ENCODE results near the gene DMRT3.

Gene DMRT3

GRCh38 chr9:952546-952945, 23.9 kb upstream of the DMRT3 start:
- no peak overlapping the region for H3K9ac ChIP-seq (ENCODE audit: low read length)
- peaks cover 0 to 11% of the 10 kb centered on the region in 2 donors for H3K27me3 ChIP-seq (ENCODE audit: control insufficient read depth in 1 of 2, insufficient read depth in 2 of 2, low read length in 2 of 2)
- H3K4me3 ChIP-seq (ENCODE audit: low read depth in 1 of 2, low read length in 2 of 2): no peak overlapping the region
- no peaks in the 10 kb centered on the region for H3K4me1 ChIP-seq (ENCODE audit: insufficient read depth, low read length)
- H3K9me3 ChIP-seq (ENCODE audit: low read length): peaks cover 5% of the 10 kb centered on the region
- no peak overlapping the region for H3K27ac ChIP-seq (ENCODE audit: low read depth, low read length)
- H3K36me3 ChIP-seq (ENCODE audit: insufficient read depth, low read length): no peaks in the 10 kb centered on the region

- Histone ChIP-seq H3K27me3 (ENCODE audit: control insufficient read depth in 1 of 2, insufficient read depth in 2 of 2, low read length in 2 of 2) (peaks cover 0 to 4% of the 10 kb centered on the region in 2 donors), H3K9me3 (ENCODE audit: low read length) (no peaks in the 10 kb centered on the region), H3K27ac (ENCODE audit: low read depth, low read length) (no peak overlapping the region), H3K36me3 (ENCODE audit: insufficient read depth, low read length) (no peaks in the 10 kb centered on the region), H3K4me3 (ENCODE audit: low read depth in 1 of 2, low read length in 2 of 2) (no peak overlapping the region), H3K4me1 (ENCODE audit: insufficient read depth, low read length) (no peaks in the 10 kb centered on the region), H3K9ac (ENCODE audit: low read length) (no peak overlapping the region)
These were observed 17.4 kb upstream of the DMRT3 start for GRCh38 chr9:959105-959504.

DNA sequence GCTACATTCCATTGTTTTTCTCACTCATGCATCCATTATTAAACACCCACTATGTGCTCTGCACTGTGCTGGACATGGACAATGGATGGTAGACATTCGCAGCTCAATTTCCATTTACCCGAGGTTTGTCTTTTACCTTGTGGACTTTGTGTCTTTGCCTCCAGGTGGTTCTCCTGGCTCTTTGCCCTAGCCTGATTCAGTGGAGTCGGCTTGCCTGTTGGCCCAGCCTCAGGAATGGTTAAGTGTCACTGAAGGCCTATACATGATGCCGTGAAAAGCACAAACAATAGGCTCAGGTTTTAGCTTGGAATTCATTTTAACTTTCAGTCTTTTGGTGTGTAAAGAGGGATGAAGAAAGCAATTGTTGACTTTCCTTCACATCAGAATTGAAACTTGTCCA, 16.5 kb upstream of the DMRT3 start:
- Histone ChIP-seq H3K4me3 (ENCODE audit: low read depth in 1 of 2, low read length in 2 of 2) (no peak overlapping the region), H3K9ac (ENCODE audit: low read length) (no peak overlapping the region), H3K4me1 (ENCODE audit: insufficient read depth, low read length) (no peaks in the 10 kb centered on the region), H3K27me3 (ENCODE audit: control insufficient read depth in 1 of 2, insufficient read depth in 2 of 2, low read length in 2 of 2) (peaks cover 0 to 5% of the 10 kb centered on the region in 2 donors), H3K36me3 (ENCODE audit: insufficient read depth, low read length) (no peaks in the 10 kb centered on the region), H3K27ac (ENCODE audit: low read depth, low read length) (no peak overlapping the region), H3K9me3 (ENCODE audit: low read length) (no peaks in the 10 kb centered on the region)

- Histone ChIP-seq H3K27me3 (ENCODE audit: control insufficient read depth in 1 of 2, insufficient read depth in 2 of 2, low read length in 2 of 2) (peaks cover 14 to 26% of the 10 kb centered on the region in 2 donors), H3K4me1 (ENCODE audit: insufficient read depth, low read length) (no peaks in the 10 kb centered on the region), H3K9ac (ENCODE audit: low read length) (no peak overlapping the region), H3K9me3 (ENCODE audit: low read length) (no peaks in the 10 kb centered on the region), H3K4me3 (ENCODE audit: low read depth in 1 of 2, low read length in 2 of 2) (no peak overlapping the region), H3K36me3 (ENCODE audit: insufficient read depth, low read length) (no peaks in the 10 kb centered on the region), H3K27ac (ENCODE audit: low read depth, low read length) (no peak overlapping the region)
These were observed 14.4 kb upstream of the DMRT3 start for GRCh38 chr9:962023-962422.

- peaks cover 3% of the 10 kb centered on the region for H3K4me1 ChIP-seq (ENCODE audit: insufficient read depth, low read length)
- H3K9me3 ChIP-seq (ENCODE audit: low read length): no peaks in the 10 kb centered on the region
- H3K27me3 ChIP-seq (ENCODE audit: control insufficient read depth in 1 of 2, insufficient read depth in 2 of 2, low read length in 2 of 2): peaks cover 49 to 61% of the 10 kb centered on the region in 2 donors
- no peak overlapping the region for H3K4me3 ChIP-seq (ENCODE audit: low read depth in 1 of 2, low read length in 2 of 2)
- no peak overlapping the region for H3K27ac ChIP-seq (ENCODE audit: low read depth, low read length)
- no peak overlapping the region for H3K9ac ChIP-seq (ENCODE audit: low read length)
- no peaks in the 10 kb centered on the region for H3K36me3 ChIP-seq (ENCODE audit: insufficient read depth, low read length)
These were observed 11.0 kb upstream of the DMRT3 start for GRCh38 chr9:965497-965896.

- peaks cover 3% of the 10 kb centered on the region for H3K4me1 ChIP-seq (ENCODE audit: insufficient read depth, low read length)
- no peaks in the 10 kb centered on the region for H3K9me3 ChIP-seq (ENCODE audit: low read length)
- H3K36me3 ChIP-seq (ENCODE audit: insufficient read depth, low read length): no peaks in the 10 kb centered on the region
- no peak overlapping the region for H3K9ac ChIP-seq (ENCODE audit: low read length)
- peaks cover 62 to 72% of the 10 kb centered on the region in 2 donors for H3K27me3 ChIP-seq (ENCODE audit: control insufficient read depth in 1 of 2, insufficient read depth in 2 of 2, low read length in 2 of 2)
- H3K27ac ChIP-seq (ENCODE audit: low read depth, low read length): no peak overlapping the region
- no peak overlapping the region for H3K4me3 ChIP-seq (ENCODE audit: low read depth in 1 of 2, low read length in 2 of 2)
These were observed 9.6 kb upstream of the DMRT3 start for GRCh38 chr9:966870-967269.

- Histone ChIP-seq H3K27me3 (ENCODE audit: control insufficient read depth in 1 of 2, insufficient read depth in 2 of 2, low read length in 2 of 2) (peaks cover 68 to 78% of the 10 kb centered on the region in 2 donors), H3K4me3 (ENCODE audit: low read depth in 1 of 2, low read length in 2 of 2) (no peak overlapping the region), H3K27ac (ENCODE audit: low read depth, low read length) (no peak overlapping the region), H3K9ac (ENCODE audit: low read length) (no peak overlapping the region), H3K36me3 (ENCODE audit: insufficient read depth, low read length) (no peaks in the 10 kb centered on the region), H3K9me3 (ENCODE audit: low read length) (no peaks in the 10 kb centered on the region), H3K4me1 (ENCODE audit: insufficient read depth, low read length) (peaks cover 6% of the 10 kb centered on the region)
These were observed 9.0 kb upstream of the DMRT3 start for GRCh38 chr9:967436-967835.

DNA sequence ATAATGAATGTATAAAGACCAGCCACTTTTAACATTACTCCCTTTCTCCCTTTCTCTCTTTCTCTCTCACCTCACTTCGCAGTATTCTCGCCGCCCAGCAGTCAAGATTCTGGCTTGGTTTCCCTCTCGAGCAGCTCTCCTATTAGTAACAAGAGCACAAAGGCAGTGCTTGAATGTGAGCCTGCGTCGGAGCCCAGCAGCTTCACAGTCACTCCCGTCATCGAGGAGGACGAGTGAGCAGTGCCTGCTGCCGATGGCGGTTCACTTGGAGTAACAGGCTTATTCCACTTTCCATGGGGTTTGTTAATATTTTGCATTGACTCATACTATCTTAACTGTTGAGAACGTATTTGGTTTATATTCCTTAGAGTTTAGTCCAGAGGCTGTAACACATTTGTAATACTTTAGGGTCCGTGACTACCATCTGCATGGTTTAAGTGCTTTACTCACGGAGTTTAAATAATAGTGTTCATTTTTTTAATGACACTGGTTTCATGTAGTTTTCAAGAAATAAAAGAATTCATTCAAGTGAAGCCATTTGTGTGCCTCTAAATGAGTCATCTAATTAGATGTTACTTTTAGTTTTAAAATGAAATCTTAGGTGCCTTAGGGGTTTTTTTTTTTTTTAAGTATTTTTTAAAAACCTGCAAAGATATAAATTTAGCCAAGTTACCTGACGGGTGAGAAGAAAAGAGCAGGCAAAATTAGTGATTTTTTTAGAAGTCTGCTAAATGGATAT, 8.4 kb upstream of the DMRT3 start:
- H3K4me1 ChIP-seq (ENCODE audit: insufficient read depth, low read length): peaks cover 12% of the 10 kb centered on the region
- H3K4me3 ChIP-seq (ENCODE audit: low read depth in 1 of 2, low read length in 2 of 2): no peak overlapping the region
- H3K9ac ChIP-seq (ENCODE audit: low read length): no peak overlapping the region
- H3K36me3 ChIP-seq (ENCODE audit: insufficient read depth, low read length): no peaks in the 10 kb centered on the region
- peaks cover 74 to 84% of the 10 kb centered on the region in 2 donors for H3K27me3 ChIP-seq (ENCODE audit: control insufficient read depth in 1 of 2, insufficient read depth in 2 of 2, low read length in 2 of 2)
- H3K27ac ChIP-seq (ENCODE audit: low read depth, low read length): no peak overlapping the region
- H3K9me3 ChIP-seq (ENCODE audit: low read length): no peaks in the 10 kb centered on the region

DNA sequence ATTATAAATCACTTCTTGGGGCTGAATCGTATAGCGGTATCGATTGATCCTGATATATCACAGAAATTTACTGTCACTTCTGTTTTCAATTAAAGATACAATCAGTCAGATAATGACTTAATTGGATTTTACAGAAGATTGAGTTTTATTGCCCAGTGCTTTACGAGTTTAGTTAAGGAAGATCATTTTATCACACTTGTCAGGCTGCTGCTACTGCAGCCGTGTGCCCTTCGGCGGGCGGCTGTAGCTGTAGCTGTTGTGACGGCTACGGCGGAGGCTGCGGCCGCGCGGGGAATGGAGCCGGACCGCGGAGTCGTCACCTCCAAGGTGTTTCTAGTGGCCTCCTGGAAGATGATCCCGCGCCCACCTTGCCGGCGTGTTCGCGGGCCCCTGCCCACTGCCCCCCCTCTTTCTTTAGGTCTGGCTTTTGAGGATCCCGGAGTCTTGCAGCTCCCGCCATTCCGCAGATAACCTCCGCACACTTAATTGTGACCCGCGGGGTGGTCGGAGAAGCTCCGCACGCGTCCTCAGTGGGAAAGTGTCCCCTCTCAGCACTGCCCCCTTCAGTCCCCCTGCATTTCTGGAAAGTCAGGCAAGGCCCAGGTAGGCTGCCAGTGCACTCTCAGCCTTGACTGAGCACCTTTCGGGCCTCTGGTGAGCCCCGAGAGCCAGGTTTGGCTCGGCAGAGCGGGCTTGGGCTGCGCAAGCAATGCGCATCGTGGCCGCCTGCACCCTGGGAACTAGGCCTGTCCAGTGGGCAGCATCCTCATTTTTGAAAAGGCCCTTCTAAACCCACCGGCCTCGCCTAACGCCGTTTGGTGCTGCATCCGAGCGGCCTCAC, 6.9 kb upstream of the DMRT3 start:
- H3K4me3 ChIP-seq (ENCODE audit: low read depth in 1 of 2, low read length in 2 of 2): no peak overlapping the region

GRCh38 chr9:970151-970996, 6.1 kb upstream of the DMRT3 start:
- Histone ChIP-seq H3K9me3 (ENCODE audit: low read length) (peaks cover 2% of the 10 kb centered on the region), H3K4me3 (ENCODE audit: low read depth in 1 of 2, low read length in 2 of 2) (no peak overlapping the region), H3K9ac (ENCODE audit: low read length) (no peak overlapping the region), H3K27me3 (ENCODE audit: control insufficient read depth in 1 of 2, insufficient read depth in 2 of 2, low read length in 2 of 2) (peaks cover 96 to 98% of the 10 kb centered on the region in 2 donors), H3K27ac (ENCODE audit: low read depth, low read length) (no peak overlapping the region), H3K36me3 (ENCODE audit: insufficient read depth, low read length) (no peaks in the 10 kb centered on the region), H3K4me1 (ENCODE audit: insufficient read depth, low read length) (peaks cover 15% of the 10 kb centered on the region)

More for the DNA sequence above, 6.9 kb upstream of the DMRT3 start:
- Histone ChIP-seq H3K27ac (ENCODE audit: low read depth, low read length) (no peak overlapping the region), H3K9me3 (ENCODE audit: low read length) (no peaks in the 10 kb centered on the region), H3K4me1 (ENCODE audit: insufficient read depth, low read length) (peaks cover 15% of the 10 kb centered on the region), H3K27me3 (ENCODE audit: control insufficient read depth in 1 of 2, insufficient read depth in 2 of 2, low read length in 2 of 2) (peaks cover 89 to 95% of the 10 kb centered on the region in 2 donors), H3K9ac (ENCODE audit: low read length) (no peak overlapping the region), H3K36me3 (ENCODE audit: insufficient read depth, low read length) (no peaks in the 10 kb centered on the region)

- Histone ChIP-seq H3K9me3 (ENCODE audit: low read length) (peaks cover 4% of the 10 kb centered on the region), H3K27ac (ENCODE audit: low read depth, low read length) (no peak overlapping the region), H3K4me1 (ENCODE audit: insufficient read depth, low read length) (peaks cover 15% of the 10 kb centered on the region), H3K27me3 (ENCODE audit: control insufficient read depth in 1 of 2, insufficient read depth in 2 of 2, low read length in 2 of 2) (peaks cover 91 to 100% of the 10 kb centered on the region in 2 donors), H3K9ac (ENCODE audit: low read length) (no peak overlapping the region), H3K36me3 (ENCODE audit: insufficient read depth, low read length) (no peaks in the 10 kb centered on the region), H3K4me3 (ENCODE audit: low read depth in 1 of 2, low read length in 2 of 2) (no peak overlapping the region)
These were observed 4.5 kb upstream of the DMRT3 start for GRCh38 chr9:971901-972500.

Data from muscle layer of colon (tissue), 2 donors.